Measurements from ENCODE around the gene ITGB1.
"Not testable (repeated sequence)": the region's sequence is repeated elsewhere in the genome, so short reads cannot be mapped to it uniquely, and the experiment has no call there.

The ITGB1 gene

DNA sequence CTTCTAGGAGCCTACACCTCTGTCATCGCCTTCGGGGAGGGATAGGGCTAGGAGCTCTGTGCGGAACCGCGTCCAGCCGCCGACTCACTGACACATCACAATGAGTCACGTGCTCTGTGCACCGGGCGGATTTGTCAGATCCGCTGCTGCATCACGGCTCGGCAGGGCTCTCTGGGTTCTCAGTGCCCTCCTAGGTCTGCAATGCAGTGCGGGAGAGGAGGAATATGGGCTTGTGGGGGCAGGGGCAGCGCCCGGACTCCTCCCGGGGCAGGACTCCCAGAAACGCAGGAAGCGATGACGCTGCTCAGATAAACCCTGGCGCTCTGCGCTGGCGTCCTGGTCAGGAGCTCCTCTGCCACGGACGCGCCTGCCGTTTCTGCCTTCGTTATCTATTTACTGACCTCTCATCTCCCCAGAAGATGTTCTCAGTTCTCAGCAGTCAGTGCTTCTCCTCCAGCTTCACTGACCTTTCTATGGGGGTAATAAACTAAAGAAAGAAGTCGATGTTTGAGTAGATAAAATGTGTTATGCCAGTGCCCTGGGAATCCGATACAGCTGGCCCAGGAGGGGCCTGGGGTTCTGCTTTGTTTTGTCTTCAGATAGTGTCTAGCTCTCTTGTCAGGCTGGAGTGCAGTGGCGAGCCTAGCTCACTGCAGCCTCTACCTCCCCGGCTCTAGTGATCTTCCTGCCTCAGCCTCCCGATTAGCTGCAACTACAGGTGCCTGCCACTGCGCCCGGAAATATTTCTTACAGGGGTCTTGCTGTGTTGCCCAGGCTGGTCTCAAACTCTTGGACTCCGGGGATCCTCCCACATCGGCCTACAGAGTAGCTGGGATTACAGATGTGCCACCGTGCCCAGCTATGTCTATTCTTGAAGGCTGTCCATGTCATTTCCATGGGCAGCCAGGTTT is 22.8 kb upstream of the ITGB1 start:
- DNase-seq (ENCODE audit: low read depth, low spot score) = peak; percentile 97

DNA sequence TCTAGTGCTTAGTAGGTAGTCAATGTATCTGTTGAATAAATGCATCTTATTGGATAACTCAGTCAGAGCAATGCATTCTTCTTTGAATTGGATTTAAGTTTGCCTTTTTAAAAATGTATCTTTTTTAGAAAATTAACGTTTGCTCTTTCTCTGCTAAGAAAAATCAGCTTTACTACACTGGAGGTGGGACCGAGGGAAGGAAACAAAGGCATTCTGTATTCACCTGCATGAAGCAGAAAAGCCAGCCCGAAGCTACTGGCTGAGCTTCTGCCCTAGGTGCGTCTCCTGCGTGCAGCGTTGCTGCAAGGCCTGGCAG is 22.2 kb upstream of the ITGB1 start:
- no peak for DNase-seq (ENCODE audit: low read depth, low spot score)

DNA sequence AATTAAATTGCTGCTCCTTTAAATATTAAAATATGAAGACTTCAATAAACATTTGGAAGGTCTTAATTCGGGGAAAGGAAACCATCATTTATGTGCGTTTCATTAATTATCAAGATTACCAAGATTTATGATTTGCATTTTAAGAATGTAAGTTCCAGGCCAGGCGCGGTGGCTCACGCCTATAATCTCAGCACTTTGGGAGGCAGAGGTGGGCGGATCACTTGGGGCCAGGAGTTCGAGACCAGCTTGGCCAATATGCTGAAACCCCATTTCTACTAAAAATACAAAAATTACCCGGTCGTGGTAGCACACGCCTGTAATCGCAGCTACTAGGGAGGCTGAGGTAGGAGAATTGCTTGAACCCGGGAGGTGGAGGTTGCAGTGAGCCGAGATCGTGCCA is 21.7 kb upstream of the ITGB1 start:
- not testable (repeated sequence) for DNase-seq (ENCODE audit: low read depth, low spot score)

DNA sequence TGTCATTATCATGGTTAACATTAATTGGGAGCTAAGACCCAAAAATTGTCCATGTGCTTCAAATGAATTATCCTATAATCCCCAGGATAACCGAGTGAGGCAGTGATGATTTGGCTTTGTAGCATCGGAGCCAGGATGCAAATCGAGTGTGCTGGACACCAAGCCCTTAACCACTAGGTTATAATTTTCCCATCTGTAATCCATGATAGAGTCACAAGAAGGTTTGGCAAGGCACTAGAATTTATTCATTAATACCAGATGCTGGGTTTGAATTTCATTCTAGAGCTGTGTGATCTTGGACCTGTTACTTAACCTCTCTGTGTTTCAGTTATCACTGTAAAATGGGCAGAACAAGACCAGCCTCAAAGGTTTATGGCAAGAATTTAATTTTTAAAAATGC is 21.0 kb upstream of the ITGB1 start:
- DNase-seq (ENCODE audit: low read depth, low spot score) = no peak

DNA sequence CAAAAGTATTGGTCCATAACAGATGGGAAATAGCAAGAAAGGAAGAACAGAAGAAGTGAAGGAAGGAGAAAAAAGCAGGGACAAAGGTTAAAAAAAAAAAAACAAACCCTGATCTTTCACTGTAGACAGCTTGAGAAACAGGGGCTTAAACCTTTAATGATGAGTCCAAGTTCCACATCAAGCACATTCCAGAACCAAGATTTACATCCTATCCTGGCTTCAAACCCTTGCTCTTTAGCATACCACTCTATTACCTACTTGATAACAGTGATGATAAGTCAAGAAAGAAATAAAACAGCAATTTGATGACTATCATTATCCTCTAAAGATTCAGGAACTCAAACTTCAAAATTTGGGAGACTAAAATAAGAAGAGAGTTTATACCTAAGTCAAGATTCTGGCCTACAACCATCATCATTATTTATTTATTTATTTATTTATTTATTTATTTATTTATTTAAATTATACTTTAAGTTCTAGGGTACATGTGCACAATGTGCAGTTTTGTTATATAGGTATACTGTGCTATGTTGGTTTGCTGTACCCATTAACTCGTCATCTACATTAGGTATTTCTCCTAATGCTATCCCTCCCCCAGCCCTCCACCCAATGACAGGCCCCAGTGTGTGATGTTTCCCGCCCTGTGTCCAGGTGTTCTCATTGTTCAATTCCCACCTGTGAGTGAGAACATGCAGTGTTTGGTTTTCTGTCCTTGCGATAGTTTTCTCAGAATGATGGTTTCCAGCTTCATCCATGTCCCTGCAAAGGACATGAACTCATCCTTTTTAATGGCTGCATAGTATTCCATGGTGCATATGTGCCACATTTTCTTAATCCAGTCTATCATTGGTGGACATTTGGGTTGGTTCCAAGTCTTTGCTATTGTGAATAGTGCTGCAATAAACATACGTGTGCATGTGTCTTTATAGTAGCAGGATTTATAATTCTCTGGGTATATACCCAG is 20.1 kb upstream of the ITGB1 start:
- not testable (repeated sequence) for DNase-seq (ENCODE audit: low read depth, low spot score)

DNA sequence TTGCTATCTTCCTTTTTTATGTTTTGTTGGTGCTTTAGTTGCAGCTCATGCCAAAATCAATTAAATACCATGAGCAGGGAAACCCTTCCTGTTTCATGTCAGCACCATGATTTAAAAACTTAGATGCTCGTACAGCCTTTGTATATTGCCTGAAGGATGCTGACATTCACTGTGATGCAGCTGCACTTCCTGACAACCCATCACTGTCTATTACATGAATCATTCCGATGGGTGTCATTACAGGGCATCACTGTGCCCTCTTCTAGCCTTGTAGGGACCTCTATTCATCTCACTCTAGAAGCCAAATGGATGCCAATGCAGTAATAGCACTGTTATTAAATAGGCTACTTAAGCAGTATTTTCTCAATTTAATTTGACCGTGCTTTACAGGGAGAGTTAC is 18.3 kb upstream of the ITGB1 start:
- DNase-seq (ENCODE audit: low read depth, low spot score) = no peak

DNA sequence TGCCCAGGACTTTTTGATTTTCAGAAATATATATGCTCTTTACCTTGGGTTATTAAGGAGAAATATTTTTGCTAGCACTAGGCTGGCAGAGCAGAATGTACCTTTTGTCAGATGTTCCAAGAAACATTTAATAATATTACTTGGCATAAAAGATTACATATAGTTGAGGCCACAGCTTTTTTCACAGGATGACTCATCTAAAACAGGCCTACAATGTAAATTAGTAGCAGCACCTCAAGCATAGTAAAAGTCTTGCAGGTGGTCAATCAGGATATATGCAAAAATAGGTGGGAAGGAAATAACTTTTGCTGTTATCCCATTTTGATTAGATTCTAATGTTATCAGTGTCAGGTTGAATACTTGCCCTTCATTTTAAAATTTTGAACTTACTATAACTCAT is 14.9 kb upstream of the ITGB1 start:
- DNase-seq (ENCODE audit: low read depth, low spot score) = no peak

DNA sequence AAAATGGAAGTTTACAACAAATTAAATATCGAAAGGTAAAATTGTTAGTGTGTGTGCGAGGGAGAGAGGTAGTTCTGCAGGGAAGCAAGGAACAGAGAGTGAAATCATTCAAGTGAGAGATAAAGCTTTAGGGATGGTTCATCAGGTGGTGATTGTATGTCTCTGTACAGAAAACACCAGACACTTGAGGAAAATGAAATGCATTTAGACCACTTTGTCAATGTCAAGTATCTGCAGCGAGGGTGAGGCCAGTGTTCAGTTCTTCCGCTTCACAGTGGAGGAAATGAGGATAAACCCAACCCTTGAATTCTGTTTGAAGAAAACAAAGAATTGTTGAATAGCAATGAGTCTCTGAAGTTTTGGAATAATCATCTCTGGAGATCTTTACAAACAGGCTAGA is 14.4 kb upstream of the ITGB1 start:
- DNase-seq (ENCODE audit: low read depth, low spot score) = no peak

DNA sequence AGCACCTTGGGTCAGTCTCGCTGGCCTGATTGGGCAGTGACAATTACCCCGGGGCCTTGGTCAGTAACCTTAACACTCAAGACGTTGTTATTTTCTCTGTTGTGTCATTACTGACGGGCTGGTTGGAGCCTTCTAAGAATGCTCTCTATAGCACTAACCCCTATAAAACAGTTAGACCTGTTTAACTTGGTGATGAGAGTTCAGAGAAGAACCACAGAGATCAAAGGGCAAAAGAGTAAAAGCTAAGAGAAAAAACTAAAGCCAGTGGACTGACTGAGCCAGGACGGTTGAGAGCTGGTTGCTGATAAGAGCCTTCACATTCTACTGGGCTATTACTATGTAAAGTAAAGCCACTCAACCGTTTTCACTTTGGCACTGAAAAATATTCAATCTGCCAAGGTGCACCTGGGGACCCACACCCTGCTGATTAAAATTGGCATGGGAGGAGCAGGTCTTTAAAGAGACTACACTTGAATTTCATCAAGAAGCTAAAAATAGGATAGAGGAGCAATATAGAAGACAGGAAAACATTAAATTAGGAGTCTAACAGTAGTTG is 13.6 kb upstream of the ITGB1 start:
- DNase-seq (ENCODE audit: low read depth, low spot score) = no peak

DNA sequence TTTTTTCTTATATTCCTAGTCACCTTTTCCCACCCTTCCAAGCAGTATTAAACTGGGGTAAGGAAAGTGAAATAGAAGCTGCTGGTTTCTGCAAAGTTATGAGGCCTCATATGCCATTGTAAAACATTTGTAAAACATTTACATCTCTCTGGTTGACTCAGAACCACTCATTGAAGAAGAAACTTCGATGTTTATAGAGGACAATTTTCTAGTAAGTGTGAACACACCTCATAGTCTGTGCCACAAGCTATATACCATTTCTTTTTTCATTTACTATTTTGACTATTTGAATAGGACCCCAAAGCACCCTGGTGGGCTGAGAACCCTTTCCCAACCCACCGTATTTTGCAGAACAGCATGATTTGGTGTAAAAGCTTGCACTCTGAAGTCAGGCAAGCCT is 12.9 kb upstream of the ITGB1 start:
- DNase-seq (ENCODE audit: low read depth, low spot score) = no peak

DNA sequence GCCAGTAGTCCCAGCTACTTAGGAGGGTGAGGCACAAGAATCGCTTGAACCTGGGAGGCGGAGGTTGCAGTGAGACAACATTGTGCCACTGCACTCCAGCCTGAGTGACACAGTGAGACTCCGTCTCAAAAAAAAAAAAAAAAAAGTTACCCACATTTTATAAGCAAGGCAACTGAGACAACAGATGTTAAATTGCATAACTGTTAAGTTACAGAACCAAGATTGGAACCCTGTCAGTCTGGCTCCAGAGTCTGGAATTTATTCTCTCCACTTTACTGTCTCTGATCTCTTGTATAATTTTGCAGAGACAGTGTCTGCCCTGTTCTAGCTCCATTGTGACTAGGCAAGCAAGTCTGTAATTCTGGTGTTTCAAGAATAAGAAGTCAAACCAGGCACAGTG is 6.2 kb upstream of the ITGB1 start:
- no peak for DNase-seq (ENCODE audit: low read depth, low spot score)

DNA sequence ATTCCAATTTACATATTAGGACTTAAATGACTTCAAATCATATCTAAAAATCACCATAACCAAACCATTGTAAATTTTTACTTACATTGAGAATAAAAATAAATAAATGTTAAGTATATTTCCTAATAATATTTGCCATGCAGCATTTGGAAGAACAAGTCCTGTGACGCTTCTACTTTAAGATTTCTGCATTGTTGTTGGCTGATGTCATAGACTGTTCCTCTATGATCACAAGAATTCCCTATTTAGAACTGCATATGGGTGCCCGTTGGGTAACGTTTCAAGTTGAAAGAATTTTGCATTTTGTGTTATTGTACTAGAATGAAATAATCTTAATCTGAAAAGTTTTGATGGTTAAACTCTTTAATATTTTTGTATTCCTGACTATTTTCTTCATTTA is 5.1 kb upstream of the ITGB1 start:
- peak; percentile 56 for DNase-seq (ENCODE audit: low read depth, low spot score)

DNA sequence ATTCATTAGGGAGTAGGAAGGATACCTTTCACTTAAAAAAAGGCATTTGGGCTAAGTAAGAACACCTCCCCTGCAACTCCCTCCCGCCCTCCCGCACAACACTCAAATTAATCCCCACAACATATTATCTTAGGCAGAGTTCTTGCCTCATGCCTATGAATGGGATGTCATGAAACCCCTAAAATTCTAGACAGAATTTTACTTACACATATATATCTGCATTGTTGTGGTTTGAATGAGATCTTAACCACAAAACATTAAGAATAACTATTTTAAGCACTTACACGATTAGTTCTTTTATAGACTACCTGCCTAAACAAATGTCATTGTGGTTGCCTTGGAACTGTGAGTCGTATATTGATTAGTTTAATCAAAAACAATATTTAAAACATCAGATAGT is 4.5 kb upstream of the ITGB1 start:
- peak; percentile 6 for DNase-seq (ENCODE audit: low read depth, low spot score)

DNA sequence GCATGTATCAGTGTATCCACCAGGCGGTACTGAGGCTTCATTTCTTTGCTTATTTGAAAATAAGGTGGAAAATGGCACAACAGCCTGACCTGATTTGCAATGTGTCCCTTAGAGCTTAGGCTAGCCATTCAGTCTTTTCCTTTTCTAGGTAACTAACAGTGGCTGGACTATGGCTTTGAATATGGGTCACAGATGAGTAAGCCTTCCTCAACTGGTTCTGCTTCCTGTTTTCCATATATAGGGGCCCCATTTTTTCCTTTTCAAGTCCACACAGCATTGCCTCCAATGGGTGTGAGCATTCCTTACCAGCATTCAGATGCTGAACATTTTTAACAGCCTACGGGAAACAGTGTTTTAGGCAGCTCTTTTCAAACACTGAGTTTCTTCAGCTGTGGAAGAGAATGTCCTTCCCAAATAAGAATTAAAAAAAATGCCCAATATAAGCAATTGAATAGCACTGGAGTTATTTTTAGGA is 3.9 kb upstream of the ITGB1 start:
- DNase-seq (ENCODE audit: low read depth, low spot score) = peak; percentile 74

DNA sequence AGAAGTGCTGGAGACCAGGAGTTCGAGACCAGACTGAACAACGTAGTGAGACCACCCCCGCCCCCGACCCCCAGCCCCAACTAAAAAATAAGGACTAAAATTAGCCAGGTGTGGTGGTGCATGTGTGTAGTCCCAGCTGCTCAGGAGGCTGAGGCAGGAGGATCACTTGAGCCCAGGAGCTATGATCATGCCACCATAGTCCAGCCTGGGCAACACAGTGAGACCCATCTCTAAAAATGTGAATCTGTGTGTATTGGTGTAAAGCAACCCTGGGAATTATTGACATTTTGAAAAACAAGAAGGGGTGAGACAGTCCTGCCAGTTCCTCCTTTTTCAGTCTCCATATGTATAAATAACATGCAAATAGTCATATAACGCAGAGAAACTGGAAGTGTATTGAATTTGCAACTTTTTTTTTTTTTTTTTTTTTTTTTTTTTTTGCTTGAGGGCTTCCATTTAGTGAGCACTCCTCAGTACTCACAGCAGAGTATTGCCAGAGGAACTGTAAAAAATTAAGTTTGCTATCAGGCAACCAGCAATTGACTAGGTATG is 3.4 kb upstream of the ITGB1 start:
- no peak for DNase-seq (ENCODE audit: low read depth, low spot score)

DNA sequence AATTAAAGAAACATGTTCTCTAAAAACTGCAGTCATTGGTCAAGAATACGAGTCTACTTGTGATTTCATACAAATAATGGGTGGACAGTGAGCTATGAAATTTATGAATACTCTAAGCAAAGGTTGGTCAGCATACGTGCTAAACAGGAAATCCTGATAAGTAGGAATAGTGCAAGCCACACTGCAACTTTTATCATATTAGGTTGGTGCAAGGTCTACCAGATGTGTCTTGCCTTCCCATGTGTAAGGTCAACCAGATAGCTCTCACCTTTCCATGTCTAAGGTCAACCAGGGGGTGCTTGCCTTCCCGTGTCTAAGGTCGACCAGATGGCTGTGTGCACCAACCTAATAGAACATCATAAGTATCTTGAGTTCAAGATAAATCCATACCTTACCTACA is 2.0 kb upstream of the ITGB1 start:
- DNase-seq (ENCODE audit: low read depth, low spot score) = peak; percentile 5

DNA sequence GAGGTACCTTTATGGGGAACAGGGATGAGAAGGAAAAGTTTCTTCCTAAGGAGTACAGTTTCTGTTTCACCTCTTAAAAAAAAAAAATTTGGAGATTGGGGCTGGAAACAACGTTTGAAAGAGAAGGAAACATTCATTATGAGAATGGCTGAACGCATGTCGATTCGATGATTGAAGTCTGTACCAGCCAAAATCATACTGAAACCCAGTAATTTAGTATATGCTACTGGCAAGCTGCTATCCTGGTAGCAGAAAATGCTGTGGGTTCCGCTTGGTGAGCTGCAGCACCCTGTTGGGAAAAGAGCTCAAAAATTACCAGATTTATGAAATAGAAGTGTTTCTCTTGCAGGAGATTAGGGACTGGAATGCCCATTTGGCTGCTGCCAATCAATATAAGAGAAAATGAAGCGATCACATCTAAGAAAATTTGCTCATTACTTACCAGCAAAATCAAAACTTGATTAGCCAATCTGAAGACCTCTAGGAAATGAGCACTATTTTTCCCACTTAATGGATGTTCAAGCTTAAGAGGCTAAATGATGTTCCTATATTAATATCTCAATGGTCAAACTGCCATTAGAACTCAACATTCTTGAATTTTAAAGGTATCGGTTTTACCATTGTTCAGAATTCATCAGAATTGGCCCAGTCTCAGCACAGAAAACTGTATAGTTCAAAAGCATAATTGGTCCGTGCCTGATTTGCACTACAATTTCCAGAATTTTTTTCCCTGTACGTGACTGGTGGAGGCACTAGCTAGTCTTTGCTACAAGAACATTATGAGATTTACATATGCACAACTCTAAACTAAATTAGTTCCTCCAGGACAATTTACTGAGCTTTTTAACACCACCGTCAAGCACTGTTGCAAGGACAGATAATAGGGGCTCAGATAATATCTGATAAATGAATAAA is 1.2 kb upstream of the ITGB1 start:
- peak; percentile 38 for DNase-seq (ENCODE audit: low read depth, low spot score)

DNA sequence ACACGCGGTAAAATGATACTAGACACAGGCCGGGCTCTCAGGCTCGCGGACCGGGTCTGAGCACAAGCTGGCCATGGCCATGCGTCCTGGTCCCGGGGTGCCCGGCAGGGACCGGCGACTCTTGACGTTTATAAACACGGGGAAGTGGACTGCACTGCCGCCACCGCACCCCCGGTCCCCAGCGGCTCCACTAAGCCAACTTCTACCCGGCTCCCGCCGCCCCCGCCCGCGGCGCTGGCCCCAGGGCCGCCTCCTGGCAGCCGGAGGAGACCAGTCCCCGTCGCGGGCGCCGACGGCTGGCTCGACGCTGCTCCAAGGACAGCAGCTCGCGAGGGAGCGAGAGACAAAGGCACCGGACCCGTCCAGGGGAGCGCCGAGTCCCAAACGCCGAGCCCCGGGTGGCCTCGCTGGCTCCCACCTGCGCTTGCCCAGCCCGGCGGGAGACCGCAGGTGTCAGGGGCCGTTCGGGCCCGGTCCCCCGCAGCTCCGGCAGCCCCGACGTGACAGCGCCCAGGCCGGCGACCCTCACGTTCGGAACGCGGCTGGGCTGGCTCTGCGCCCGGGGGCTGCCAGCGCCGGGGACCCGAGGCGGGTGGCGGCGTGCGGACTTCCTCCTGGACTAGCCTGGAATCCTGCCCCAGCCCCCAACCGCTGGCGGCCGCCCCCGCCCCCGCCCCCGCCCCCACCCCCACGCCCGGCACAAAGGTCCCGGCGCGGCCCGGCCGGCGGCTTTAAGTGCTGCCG is 517 bp downstream of the ITGB1 start:
- DNase-seq (ENCODE audit: low read depth, low spot score) = peak; percentile 71

DNA sequence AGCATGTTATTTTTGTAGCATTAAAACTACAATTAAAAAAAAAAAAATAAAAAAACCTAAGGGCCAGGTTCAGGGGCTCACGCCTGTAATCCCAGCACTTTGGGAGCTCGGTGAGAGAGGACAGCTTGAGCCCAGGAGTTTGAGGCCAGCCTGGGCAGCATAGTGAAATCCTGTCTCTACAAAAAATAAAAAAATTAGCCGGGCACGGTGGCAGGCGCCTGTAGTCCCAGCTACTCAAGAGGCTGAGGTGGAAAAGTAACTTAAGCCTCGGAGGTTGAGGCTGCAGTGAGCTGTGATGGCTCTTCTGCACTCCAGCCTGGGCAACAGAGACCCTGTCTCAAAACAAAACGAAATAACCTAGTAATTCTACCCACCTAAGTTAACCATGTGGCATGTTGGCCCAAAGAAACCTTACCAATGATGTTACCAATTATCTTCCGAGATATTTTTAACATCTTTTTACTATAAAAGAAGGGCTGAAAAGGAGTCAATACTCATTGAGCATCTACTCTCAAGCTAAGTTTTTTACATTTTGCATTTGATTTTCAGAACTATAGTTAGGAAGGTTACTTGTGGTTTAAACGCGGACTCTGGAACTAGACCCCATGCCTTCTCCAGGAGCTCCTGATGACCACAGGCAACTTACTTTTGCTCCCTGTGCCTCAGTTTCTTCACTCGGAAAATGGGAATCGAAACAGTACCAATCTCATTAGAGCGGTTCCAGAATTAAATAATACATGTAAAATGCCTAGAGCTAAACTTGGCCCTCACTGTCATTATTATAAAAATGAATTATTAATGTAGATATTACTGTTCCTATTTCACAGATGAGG is 1.4 kb downstream of the ITGB1 start:
- DNase-seq (ENCODE audit: low read depth, low spot score) = peak; percentile 29

Data from astrocyte of the hippocampus (primary cell).